ENCODE results near the gene SLC32A1.

The SLC32A1 gene

GRCh38 chr20:38760978-38761377 lies 36.7 kb downstream of the SLC32A1 start:
- H3K4me3 ChIP-seq (ENCODE audit: low read length), result no peak overlapping the region

GRCh38 chr20:38762174-38762573 lies 37.9 kb downstream of the SLC32A1 start:
- Histone ChIP-seq H3K4me2 (ENCODE audit: low read length) (no peak overlapping the region), H3K4me1 (ENCODE audit: control insufficient read depth, insufficient read depth, low read length) (peaks cover 14% of the 10 kb centered on the region), H3K9ac (ENCODE audit: low read depth, low read length) (no peak overlapping the region), H3K4me3 (ENCODE audit: low read length) (no peak overlapping the region), H3K27me3 (ENCODE audit: control insufficient read depth, insufficient read depth, low read length) (no peaks in the 10 kb centered on the region), H3K9me3 (replicated peaks; ENCODE audit: low read length) (no peaks in the 10 kb centered on the region), H3K36me3 (ENCODE audit: insufficient read depth, low read length) (peaks cover 50% of the 10 kb centered on the region)

More at GRCh38 chr20:38760978-38761377, 36.7 kb downstream of the SLC32A1 start:
- H3K4me2 ChIP-seq (ENCODE audit: low read length), result no peak overlapping the region
- H3K4me1 ChIP-seq (ENCODE audit: control insufficient read depth, insufficient read depth, low read length), result peaks cover 14% of the 10 kb centered on the region
- peaks cover 45% of the 10 kb centered on the region for H3K36me3 ChIP-seq (ENCODE audit: insufficient read depth, low read length)
- H3K27me3 ChIP-seq (ENCODE audit: control insufficient read depth, insufficient read depth, low read length), result no peaks in the 10 kb centered on the region
- H3K9me3 ChIP-seq (replicated peaks; ENCODE audit: low read length), result no peaks in the 10 kb centered on the region
- no peak overlapping the region for H3K9ac ChIP-seq (ENCODE audit: low read depth, low read length)

DNA sequence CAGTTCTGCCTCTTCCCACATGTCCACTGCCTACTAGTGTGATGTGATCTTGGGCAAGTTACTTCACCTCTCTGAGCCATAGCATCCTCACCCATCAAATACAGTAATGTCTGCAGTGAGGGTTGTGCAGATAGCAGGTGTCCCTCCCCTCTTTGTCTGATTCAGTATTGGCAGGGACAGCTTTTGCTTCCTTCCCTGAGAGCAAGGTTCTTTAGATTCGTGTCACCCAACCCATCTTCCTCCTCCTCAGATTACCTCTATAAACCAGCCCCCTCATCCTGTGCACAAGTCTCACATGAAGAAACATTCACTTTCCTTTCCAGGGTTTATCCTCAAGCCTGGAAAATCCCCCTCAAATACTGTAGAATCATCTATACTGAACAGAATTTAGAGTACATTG lies 39.3 kb downstream of the SLC32A1 start:
- Histone ChIP-seq H3K27me3 (ENCODE audit: control insufficient read depth, insufficient read depth, low read length) (no peaks in the 10 kb centered on the region), H3K36me3 (ENCODE audit: insufficient read depth, low read length) (peaks cover 42% of the 10 kb centered on the region), H3K4me3 (ENCODE audit: low read length) (no peak overlapping the region), H3K4me1 (ENCODE audit: control insufficient read depth, insufficient read depth, low read length) (peaks cover 14% of the 10 kb centered on the region), H3K4me2 (ENCODE audit: low read length) (no peak overlapping the region), H3K9me3 (replicated peaks; ENCODE audit: low read length) (no peaks in the 10 kb centered on the region), H3K9ac (ENCODE audit: low read depth, low read length) (no peak overlapping the region)

DNA sequence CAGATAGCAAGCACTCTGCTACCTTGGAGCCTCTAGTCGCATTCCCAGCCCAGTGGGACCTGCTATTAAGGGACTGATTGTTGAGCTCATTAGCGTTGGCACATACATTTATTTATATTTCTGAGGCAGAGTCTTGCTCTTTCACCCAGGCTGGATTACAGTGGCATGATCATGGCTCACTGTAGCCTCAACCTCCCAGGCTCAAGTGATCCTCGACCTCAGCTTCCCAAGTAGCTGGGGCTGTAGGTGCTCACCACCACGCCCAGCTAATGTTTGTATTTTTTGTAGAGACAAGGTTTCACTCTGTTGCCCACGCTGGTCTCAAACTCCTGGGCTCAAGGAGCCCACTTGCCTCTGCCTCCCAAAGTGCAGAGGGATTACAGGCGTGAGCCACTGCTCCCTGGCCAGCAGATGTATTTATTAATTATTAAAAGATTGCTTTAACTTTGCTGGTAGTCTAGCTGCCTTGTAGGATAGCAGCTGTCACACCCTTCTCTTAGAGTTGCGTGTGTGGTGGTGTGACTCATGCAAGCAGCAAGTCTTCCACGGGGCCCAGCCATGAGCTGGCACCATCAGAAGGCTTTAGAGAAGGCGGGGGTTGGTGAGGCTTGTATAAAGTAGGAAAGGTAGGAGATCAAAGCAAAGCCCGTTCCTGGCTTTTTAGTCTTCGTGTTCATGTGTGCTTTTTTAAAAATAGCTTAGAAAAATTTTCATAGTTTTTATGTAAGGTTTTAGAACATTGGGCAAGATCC lies 40.5 kb downstream of the SLC32A1 start:
- Histone ChIP-seq H3K4me1 (ENCODE audit: control insufficient read depth, insufficient read depth, low read length) (peaks cover 14% of the 10 kb centered on the region), H3K27me3 (ENCODE audit: control insufficient read depth, insufficient read depth, low read length) (no peaks in the 10 kb centered on the region), H3K4me3 (ENCODE audit: low read length) (no peak overlapping the region), H3K4me2 (ENCODE audit: low read length) (peak overlapping the region; percentile 28), H3K9me3 (replicated peaks; ENCODE audit: low read length) (no peaks in the 10 kb centered on the region), H3K36me3 (ENCODE audit: insufficient read depth, low read length) (peaks cover 46% of the 10 kb centered on the region), H3K9ac (ENCODE audit: low read depth, low read length) (no peak overlapping the region)

DNA sequence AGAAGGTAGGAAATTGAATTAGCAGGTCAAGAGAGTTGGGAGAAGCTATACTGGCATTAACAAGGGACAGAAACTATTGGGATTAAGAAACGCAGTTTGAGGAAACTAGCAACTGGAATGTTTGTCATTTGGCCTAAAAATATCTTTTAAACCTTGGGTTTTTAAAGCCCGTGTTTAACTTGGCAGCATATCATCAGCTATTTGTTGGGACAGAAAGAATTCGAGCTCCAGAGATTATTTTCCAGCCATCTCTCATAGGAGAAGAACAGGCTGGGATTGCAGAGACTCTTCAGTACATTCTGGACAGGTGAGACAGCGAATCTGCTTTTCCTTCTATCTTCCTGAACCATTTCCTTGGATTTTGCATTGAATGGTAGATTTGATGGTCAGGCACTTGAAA lies 41.8 kb downstream of the SLC32A1 start:
- no peak overlapping the region for H3K4me2 ChIP-seq (ENCODE audit: low read length)
- no peak overlapping the region for H3K4me3 ChIP-seq (ENCODE audit: low read length)
- no peak overlapping the region for H3K9ac ChIP-seq (ENCODE audit: low read depth, low read length)
- H3K4me1 ChIP-seq (ENCODE audit: control insufficient read depth, insufficient read depth, low read length), result peaks cover 14% of the 10 kb centered on the region
- peaks cover 38% of the 10 kb centered on the region for H3K36me3 ChIP-seq (ENCODE audit: insufficient read depth, low read length)
- H3K9me3 ChIP-seq (replicated peaks; ENCODE audit: low read length), result no peaks in the 10 kb centered on the region
- no peaks in the 10 kb centered on the region for H3K27me3 ChIP-seq (ENCODE audit: control insufficient read depth, insufficient read depth, low read length)

DNA sequence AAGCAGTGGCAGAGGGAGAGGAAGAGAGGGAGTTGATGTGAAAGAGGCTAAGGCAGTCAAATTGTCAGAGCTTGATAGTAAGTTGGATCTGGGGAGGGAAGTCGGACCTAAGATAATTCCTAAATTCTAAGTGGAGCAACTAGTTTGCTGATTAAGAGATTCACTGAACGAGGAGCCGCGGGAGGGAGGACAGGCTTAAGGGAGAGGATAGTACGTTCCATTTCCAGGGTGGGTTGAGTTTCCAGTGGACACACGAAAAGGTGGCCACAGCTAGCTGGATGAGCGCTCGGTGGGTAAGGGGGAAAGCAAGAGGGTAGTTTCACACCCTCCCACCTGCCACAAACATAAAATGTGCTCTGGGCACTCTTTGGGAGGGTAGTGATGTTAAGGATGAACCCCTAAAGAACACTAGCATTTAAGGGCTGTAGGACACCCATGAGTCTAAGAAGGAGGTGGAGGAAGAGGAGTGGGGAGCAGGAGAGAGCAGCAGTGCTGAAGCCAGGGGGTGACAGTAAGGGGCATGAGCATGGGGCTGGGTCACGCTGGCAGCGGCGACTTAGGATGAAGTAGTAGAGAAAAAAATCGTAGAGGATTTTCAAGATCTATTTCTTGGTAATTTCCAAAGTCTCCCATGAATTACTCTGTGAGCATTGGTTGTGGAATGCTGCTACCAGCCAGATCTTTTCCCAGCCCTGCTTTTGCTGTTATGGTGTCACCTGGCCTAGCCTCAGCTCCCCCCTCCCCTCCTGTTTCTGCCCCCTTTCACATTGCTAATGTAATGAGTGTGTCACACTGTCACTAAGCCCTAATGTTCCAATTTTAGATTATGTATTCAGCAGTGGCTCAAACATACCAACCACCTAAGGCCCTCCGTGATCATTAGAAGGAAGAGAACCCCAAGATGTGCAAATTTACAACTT lies 45.4 kb downstream of the SLC32A1 start:
- Histone ChIP-seq H3K4me2 (ENCODE audit: low read length) (no peak overlapping the region), H3K4me1 (ENCODE audit: control insufficient read depth, insufficient read depth, low read length) (peaks cover 8% of the 10 kb centered on the region), H3K27me3 (ENCODE audit: control insufficient read depth, insufficient read depth, low read length) (no peaks in the 10 kb centered on the region)

DNA sequence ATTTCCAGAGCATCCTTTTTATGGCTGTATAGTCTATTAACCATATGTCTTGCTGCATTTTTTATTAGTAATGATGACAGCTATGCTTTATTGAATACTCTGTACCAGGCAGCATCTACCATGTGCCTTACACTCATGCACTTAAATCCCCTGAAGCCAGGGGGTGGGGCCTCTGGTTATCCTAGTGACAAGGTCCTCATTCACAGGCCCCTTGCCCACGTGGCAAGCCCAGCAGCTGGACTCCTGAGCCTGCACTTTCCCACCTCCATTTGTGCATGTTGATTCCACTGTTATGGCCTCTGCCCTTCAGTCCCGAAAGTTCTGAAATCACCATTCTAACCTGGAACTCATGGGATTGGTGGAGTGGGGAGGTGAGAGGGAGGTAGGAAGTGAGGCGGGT lies 46.3 kb downstream of the SLC32A1 start:
- Histone ChIP-seq H3K9me3 (replicated peaks; ENCODE audit: low read length) (no peaks in the 10 kb centered on the region), H3K4me2 (ENCODE audit: low read length) (no peak overlapping the region), H3K4me3 (ENCODE audit: low read length) (no peak overlapping the region), H3K4me1 (ENCODE audit: control insufficient read depth, insufficient read depth, low read length) (no peaks in the 10 kb centered on the region), H3K9ac (ENCODE audit: low read depth, low read length) (no peak overlapping the region), H3K27me3 (ENCODE audit: control insufficient read depth, insufficient read depth, low read length) (no peaks in the 10 kb centered on the region), H3K36me3 (ENCODE audit: insufficient read depth, low read length) (peaks cover 45% of the 10 kb centered on the region)

More for the DNA sequence above, 45.4 kb downstream of the SLC32A1 start:
- no peak overlapping the region for H3K9ac ChIP-seq (ENCODE audit: low read depth, low read length)
- no peaks in the 10 kb centered on the region for H3K9me3 ChIP-seq (replicated peaks; ENCODE audit: low read length)
- H3K36me3 ChIP-seq (ENCODE audit: insufficient read depth, low read length), result peaks cover 50% of the 10 kb centered on the region
- no peak overlapping the region for H3K4me3 ChIP-seq (ENCODE audit: low read length)

DNA sequence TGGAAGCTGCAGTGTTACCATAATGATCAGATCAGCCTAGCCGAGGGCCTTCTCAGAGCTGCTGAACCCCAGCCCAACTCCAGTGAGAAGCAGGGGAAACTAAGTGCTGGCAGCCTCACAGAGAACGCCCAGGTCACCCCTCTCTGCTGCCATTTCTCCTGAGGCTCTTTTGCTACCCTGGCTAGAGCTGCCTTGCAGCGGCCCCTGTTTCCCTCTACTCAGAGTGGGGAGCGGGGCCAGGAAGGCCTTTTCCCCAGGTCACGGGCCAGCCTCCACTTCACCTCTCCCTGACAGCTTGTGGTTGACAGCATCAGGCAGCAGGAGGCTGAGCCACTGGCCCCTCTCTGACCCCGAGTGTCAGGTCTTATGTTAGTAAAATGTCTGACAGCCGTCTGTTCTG lies 46.7 kb downstream of the SLC32A1 start:
- Histone ChIP-seq H3K36me3 (ENCODE audit: insufficient read depth, low read length) (peaks cover 40% of the 10 kb centered on the region), H3K9me3 (replicated peaks; ENCODE audit: low read length) (no peaks in the 10 kb centered on the region)

DNA sequence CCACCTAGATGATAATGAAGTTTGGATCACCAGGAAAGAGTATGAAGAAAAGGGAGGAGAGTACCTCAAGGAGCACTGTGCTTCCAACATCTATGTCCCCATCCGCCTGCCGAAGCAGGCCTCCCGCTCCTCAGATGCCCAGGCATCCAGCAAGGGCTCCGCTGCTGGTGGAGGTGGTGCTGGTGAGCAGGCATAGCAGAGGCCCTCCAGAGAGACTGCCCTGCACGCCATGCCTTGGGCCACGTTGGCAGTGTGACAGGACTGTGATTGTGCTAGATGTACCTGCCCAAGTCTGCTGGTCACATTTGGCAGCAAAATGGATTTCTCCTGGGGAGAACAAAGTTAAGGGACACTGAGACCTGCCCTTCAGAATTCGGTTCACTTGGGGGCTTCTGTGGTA lies 47.3 kb downstream of the SLC32A1 start:
- Histone ChIP-seq H3K4me3 (ENCODE audit: low read length) (no peak overlapping the region), H3K9ac (ENCODE audit: low read depth, low read length) (no peak overlapping the region), H3K4me2 (ENCODE audit: low read length) (no peak overlapping the region), H3K27me3 (ENCODE audit: control insufficient read depth, insufficient read depth, low read length) (no peaks in the 10 kb centered on the region), H3K36me3 (ENCODE audit: insufficient read depth, low read length) (peaks cover 34% of the 10 kb centered on the region), H3K4me1 (ENCODE audit: control insufficient read depth, insufficient read depth, low read length) (no peaks in the 10 kb centered on the region), H3K9me3 (replicated peaks; ENCODE audit: low read length) (no peaks in the 10 kb centered on the region)

More for the DNA sequence above, 46.7 kb downstream of the SLC32A1 start:
- Histone ChIP-seq H3K4me2 (ENCODE audit: low read length) (no peak overlapping the region), H3K4me3 (ENCODE audit: low read length) (no peak overlapping the region), H3K27me3 (ENCODE audit: control insufficient read depth, insufficient read depth, low read length) (no peaks in the 10 kb centered on the region), H3K4me1 (ENCODE audit: control insufficient read depth, insufficient read depth, low read length) (no peaks in the 10 kb centered on the region), H3K9ac (ENCODE audit: low read depth, low read length) (no peak overlapping the region)

GRCh38 chr20:38774167-38774566 lies 49.9 kb downstream of the SLC32A1 start:
- Histone ChIP-seq H3K9me3 (replicated peaks; ENCODE audit: low read length) (no peaks in the 10 kb centered on the region), H3K9ac (ENCODE audit: low read depth, low read length) (no peak overlapping the region), H3K36me3 (ENCODE audit: insufficient read depth, low read length) (peaks cover 26% of the 10 kb centered on the region), H3K4me2 (ENCODE audit: low read length) (no peak overlapping the region), H3K4me1 (ENCODE audit: control insufficient read depth, insufficient read depth, low read length) (no peaks in the 10 kb centered on the region), H3K27me3 (ENCODE audit: control insufficient read depth, insufficient read depth, low read length) (no peaks in the 10 kb centered on the region), H3K4me3 (ENCODE audit: low read length) (no peak overlapping the region)

DNA sequence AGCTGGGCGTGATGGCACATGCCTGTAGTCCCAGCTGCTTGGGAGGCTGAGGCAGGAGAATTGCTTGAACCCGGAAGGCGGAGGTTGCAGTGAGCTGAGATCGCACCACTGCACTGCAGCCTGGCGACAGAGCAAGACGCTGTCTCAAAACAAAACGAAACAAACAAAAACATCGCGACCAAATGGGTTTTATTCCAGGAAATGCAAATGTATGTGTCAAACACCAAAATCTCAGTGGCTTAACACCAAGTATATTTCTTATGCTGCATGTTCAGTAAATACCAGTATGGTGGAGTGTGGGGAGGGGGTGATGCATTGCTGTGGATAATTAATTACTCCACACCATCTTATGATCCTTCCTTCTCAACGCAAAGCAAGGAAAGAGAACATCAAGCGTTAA lies 52.1 kb downstream of the SLC32A1 start:
- Histone ChIP-seq H3K4me3 (ENCODE audit: low read length) (no peak overlapping the region), H3K27me3 (ENCODE audit: control insufficient read depth, insufficient read depth, low read length) (no peaks in the 10 kb centered on the region)

More for the DNA sequence above, 52.1 kb downstream of the SLC32A1 start:
- H3K9ac ChIP-seq (ENCODE audit: low read depth, low read length), result no peak overlapping the region
- H3K9me3 ChIP-seq (replicated peaks; ENCODE audit: low read length), result no peaks in the 10 kb centered on the region
- H3K4me2 ChIP-seq (ENCODE audit: low read length), result no peak overlapping the region
- peaks cover 20% of the 10 kb centered on the region for H3K36me3 ChIP-seq (ENCODE audit: insufficient read depth, low read length)
- no peaks in the 10 kb centered on the region for H3K4me1 ChIP-seq (ENCODE audit: control insufficient read depth, insufficient read depth, low read length)

Measured in skeletal muscle satellite cell (primary cell).